Mammary epithelial cell (primary cell): Measurements from ENCODE around the gene TMEM132C.

ENCODE experiments used
- CTCF ChIP-seq, 2 donors: IDR thresholded peaks in 1 of 2; conservative IDR thresholded peaks in 1 of 2; 2 replicates each; pipeline ENCODE4 v1.5.1; 2011 to 2012; ENCODE audit warnings: inconsistent platforms in 2 of 2, low read length in 2 of 2, mild to moderate bottlenecking in 2 of 2, control low read depth in 1 of 2, low read depth in 1 of 2; ENCODE audit not compliant: insufficient read depth in 1 of 2; ENCODE audit errors: extremely low read depth in 1 of 2
- EZH2 ChIP-seq: IDR thresholded peaks from 2 replicates; pipeline ENCODE4 v1.6.1; 2012; ENCODE audit warnings: low read length, inconsistent platforms, borderline replicate concordance

GRCh38 chr12:128587918-128588317, 320.9 kb downstream of the TMEM132C start:
- no peak for TF ChIP-seq CTCF (conservative IDR thresholded peaks at IDR 0.05 in 1 of 2, IDR thresholded peaks at IDR 0.05 in 1 of 2; ENCODE audit: extremely low read depth in 1 of 2, insufficient read depth in 1 of 2, low read depth in 1 of 2, low read length in 2 of 2)
- TF ChIP-seq EZH2: no peak
